MCF 10A (cell line): ENCODE results near the gene CACNA2D1. TPM values are rescaled to one million over a fixed set of nuclear protein-coding genes. Genes with fewer than 3 reads are reported as not detected.

Experiments
- BruUV-seq: library from RNA; stranded (reverse); fragments of 400-500 nt; replicated peaks from 2 replicates; lab custom pipeline; 2021; lab: Mats Ljungman, UMichigan
- CTCF ChIA-PET: fragments of 300-600 bp; sonication (Branson Sonifier 250); formaldehyde crosslinking; extraction: SDS; loops from one replicate; lab custom pipeline; 2021; ENCODE audit warnings: antibody characterized with exemption, inconsistent platforms; lab: Yijun Ruan, JAX
- POLR2A ChIA-PET: fragments of 300-600, 350-650 bp; sonication (Branson Sonifier 250); formaldehyde crosslinking; extraction: SDS; loops from one replicate; lab custom pipeline; 2020; ENCODE audit warnings: antibody characterized with exemption, inconsistent platforms; lab: Yijun Ruan, JAX
- DNase-seq: peaks from one replicate; pipeline ENCODE4 v3.0.0-alpha.2; 2018; ENCODE audit not compliant: unreplicated experiment
- H3K27ac Mint-ChIP-seq: one replicate; pipeline ENCODE4 v1.8.0; 2022; ENCODE audit warnings: mild to moderate bottlenecking, low read depth, mixed read lengths; ENCODE audit not compliant: unreplicated experiment
- H3K27me3 Mint-ChIP-seq: one replicate; pipeline ENCODE4 v1.8.0; 2022; ENCODE audit warnings: mixed read lengths; ENCODE audit not compliant: insufficient read depth, unreplicated experiment
- H3K36me3 Mint-ChIP-seq: one replicate; pipeline ENCODE4 v1.8.0; 2022; ENCODE audit warnings: mild to moderate bottlenecking, moderate library complexity, mixed read lengths; ENCODE audit not compliant: insufficient read depth, unreplicated experiment
- H3K4me1 Mint-ChIP-seq: one replicate; pipeline ENCODE4 v1.8.0; 2022; ENCODE audit warnings: mixed read lengths; ENCODE audit not compliant: insufficient read depth, unreplicated experiment
- H3K4me3 Mint-ChIP-seq: one replicate; pipeline ENCODE4 v1.8.0; 2022; ENCODE audit warnings: mild to moderate bottlenecking, moderate library complexity, mixed read lengths; ENCODE audit not compliant: unreplicated experiment
- H3K9me3 Mint-ChIP-seq: one replicate; pipeline ENCODE4 v1.8.0; 2022; ENCODE audit warnings: mixed read lengths; ENCODE audit not compliant: unreplicated experiment
- CTCF ChIP-seq: fragments of 200-600 bp; IDR thresholded peaks from one replicate; pipeline ENCODE4 v1.8.0; 2022; ENCODE audit warnings: antibody characterized with exemption, mild to moderate bottlenecking; ENCODE audit not compliant: unreplicated experiment
- intact Hi-C: fragments of 100-400 bp; cut with micrococcal nuclease; formaldehyde crosslinking; loops from 2 replicates; pipeline ENCODE4 v1.14.1; 2022
- total RNA-seq: library from RNA; stranded (reverse); gene quantifications from 2 replicates; pipeline ENCODE4 v1.2.3, GENCODE V29; 2022

The CACNA2D1 gene
- total RNA-seq, 1 experiment from 2014 or later: not detected

- no peak for DNase-seq
- Mint-ChIP-seq H3K4me3 (no peak overlapping the region), H3K36me3 (no peaks in the 10 kb centered on the region), H3K4me1 (no peaks in the 10 kb centered on the region), H3K27ac (no peak overlapping the region), H3K9me3 (no peaks in the 10 kb centered on the region), H3K27me3 (peaks cover 30% of the 10 kb centered on the region)
- intact Hi-C loops: no loop called here
- CTCF ChIA-PET: interaction anchor here (0.9 kb wide), 1 partner anchor 11 kb away, joined by 3 read pairs; no protein-coding TSS in a partner anchor
- no TSS peak for BruUV-seq
- no peak for TF ChIP-seq CTCF
- POLR2A ChIA-PET: no interaction called here
Measured at GRCh38 chr7:82153776-82154175, 289.8 kb downstream of the CACNA2D1 start.

GRCh38 chr7:82152858-82153257, 290.7 kb downstream of the CACNA2D1 start:
- BruUV-seq: no TSS peak
- ChIA-PET CTCF (no interaction called here), POLR2A (interaction anchor here (0.6 kb wide), 1 partner anchor 539 kb away, joined by 3 read pairs; no protein-coding TSS in a partner anchor)
- H3K9me3 Mint-ChIP-seq: no peaks in the 10 kb centered on the region
- no peak overlapping the region for H3K27ac Mint-ChIP-seq
- DNase-seq: no peak
- H3K36me3 Mint-ChIP-seq: no peaks in the 10 kb centered on the region
- no peaks in the 10 kb centered on the region for H3K4me1 Mint-ChIP-seq
- intact Hi-C loops: no loop called here
- no peak for TF ChIP-seq CTCF
- peaks cover 39% of the 10 kb centered on the region for H3K27me3 Mint-ChIP-seq
- H3K4me3 Mint-ChIP-seq: no peak overlapping the region

- Mint-ChIP-seq H3K4me1 (no peaks in the 10 kb centered on the region), H3K9me3 (no peaks in the 10 kb centered on the region), H3K27ac (no peak overlapping the region), H3K36me3 (no peaks in the 10 kb centered on the region), H3K4me3 (no peak overlapping the region), H3K27me3 (peaks cover 62% of the 10 kb centered on the region)
- no TSS peak for BruUV-seq
- intact Hi-C loops: no loop called here
- no peak for TF ChIP-seq CTCF
- CTCF ChIA-PET: interaction anchor here (0.6 to 0.7 kb wide), 2 partner anchors 124 to 489 kb away, joined by 4 read pairs; no protein-coding TSS in a partner anchor
- POLR2A ChIA-PET: interaction anchor here (0.6 kb wide), 1 partner anchor 382 kb away, joined by 3 read pairs; no protein-coding TSS in a partner anchor
- no peak for DNase-seq
Measured at GRCh38 chr7:82146491-82146890, 297.1 kb downstream of the CACNA2D1 start.

- H3K9me3 Mint-ChIP-seq: no peaks in the 10 kb centered on the region
- H3K4me1 Mint-ChIP-seq: no peaks in the 10 kb centered on the region
- no peak for TF ChIP-seq CTCF
- ChIA-PET POLR2A (no interaction called here), CTCF (interaction anchor here (0.8 kb wide), 1 partner anchor 1871 kb away, joined by 4 read pairs; no protein-coding TSS in a partner anchor)
- H3K27ac Mint-ChIP-seq: no peak overlapping the region
- no TSS peak for BruUV-seq
- no peak overlapping the region for H3K4me3 Mint-ChIP-seq
- peaks cover 44% of the 10 kb centered on the region for H3K27me3 Mint-ChIP-seq
- H3K36me3 Mint-ChIP-seq: no peaks in the 10 kb centered on the region
- no peak for DNase-seq
- intact Hi-C loops: no loop called here
Measured at GRCh38 chr7:82142263-82142864, 301.2 kb downstream of the CACNA2D1 start.
